ENCODE measurements around the gene NXNL1.

The NXNL1 gene

DNA sequence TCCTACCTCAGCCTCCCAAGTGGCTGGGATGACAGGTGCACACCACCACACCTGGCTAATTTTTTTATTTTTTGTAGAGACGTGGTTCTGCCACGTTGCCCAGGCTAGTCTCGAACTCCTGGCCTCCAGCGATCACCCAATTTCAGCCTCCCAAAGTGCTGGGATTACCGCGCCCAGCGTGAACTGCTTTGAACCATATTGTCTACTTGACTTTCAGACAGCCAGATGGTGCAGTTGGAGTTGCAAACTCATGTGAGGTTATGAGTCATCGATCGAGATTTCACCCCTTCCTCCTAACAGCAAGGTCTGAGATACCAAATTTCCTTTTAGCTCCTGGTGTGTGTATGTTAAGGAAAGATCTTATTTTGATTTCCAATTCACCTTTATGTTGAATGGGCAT lies 12.3 kb upstream of the NXNL1 start:
- no peaks in the 10 kb centered on the region; the same call in 1 of the 2 replicates for H3K4me1 ChIP-seq (ENCODE audit: insufficient read depth, low read length)
- H3K9ac ChIP-seq (ENCODE audit: low read depth, low read length): no peak overlapping the region

GRCh38 chr19:17471410-17472125 lies 10.8 kb upstream of the NXNL1 start:
- Histone ChIP-seq H3K9me3 (ENCODE audit: control insufficient read depth, insufficient read depth, low read length) (no peaks in the 10 kb centered on the region), H3K9ac (ENCODE audit: low read depth, low read length) (peak overlapping the region; percentile 42), H3K4me1 (ENCODE audit: insufficient read depth, low read length) (no peaks in the 10 kb centered on the region; the same call in 1 of the 2 replicates), H3K36me3 (ENCODE audit: insufficient read depth, low read length) (no peaks in the 10 kb centered on the region)

More for the DNA sequence above, 12.3 kb upstream of the NXNL1 start:
- Histone ChIP-seq H3K9me3 (ENCODE audit: control insufficient read depth, insufficient read depth, low read length) (no peaks in the 10 kb centered on the region), H3K36me3 (ENCODE audit: insufficient read depth, low read length) (no peaks in the 10 kb centered on the region)

DNA sequence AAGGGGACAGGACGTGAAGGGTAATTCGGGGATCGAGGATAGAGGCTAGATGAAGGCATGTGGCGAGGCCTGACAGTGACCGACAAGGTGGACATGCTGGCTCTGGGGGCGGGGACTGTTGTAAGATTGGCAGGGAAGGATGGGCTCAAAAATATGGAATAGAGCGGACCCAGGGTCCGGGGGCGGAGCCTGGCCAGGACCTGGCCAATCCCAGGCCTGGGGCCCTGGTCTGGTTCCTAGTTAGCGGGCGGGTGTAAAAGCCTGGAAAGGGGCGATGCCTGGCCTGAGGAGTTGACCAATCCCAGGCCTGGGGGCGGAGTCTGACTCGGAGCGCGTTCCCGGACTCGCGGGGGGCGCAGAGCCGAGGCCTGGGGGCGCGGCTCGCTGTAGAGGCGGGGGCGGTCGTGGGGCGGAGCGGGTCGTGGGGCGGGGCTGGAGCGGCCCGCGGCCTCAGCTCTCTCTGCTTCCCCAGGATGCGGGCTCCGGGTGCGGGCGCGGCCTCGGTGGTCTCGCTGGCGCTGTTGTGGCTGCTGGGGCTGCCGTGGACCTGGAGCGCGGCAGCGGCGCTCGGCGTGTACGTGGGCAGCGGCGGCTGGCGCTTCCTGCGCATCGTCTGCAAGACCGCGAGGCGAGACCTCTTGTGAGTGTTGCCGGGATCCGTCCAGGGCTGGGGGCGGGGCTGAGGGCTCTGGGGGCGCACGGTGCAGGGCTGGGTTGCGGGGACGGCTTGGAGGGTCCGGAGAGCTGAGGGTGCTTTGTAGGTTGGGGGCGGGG lies 9.5 kb upstream of the NXNL1 start, which contains the start of gene SLC27A1:
TSS of gene SLC27A1 (plus strand) at position 457 of the 774 bp plus-strand sequence. CDS start at position 474, 17 bp downstream.
- Histone ChIP-seq H3K9me3 (ENCODE audit: control insufficient read depth, insufficient read depth, low read length) (no peaks in the 10 kb centered on the region), H3K4me1 (ENCODE audit: insufficient read depth, low read length) (peaks cover 4% of the 10 kb centered on the region), H3K36me3 (ENCODE audit: insufficient read depth, low read length) (no peaks in the 10 kb centered on the region), H3K9ac (ENCODE audit: low read depth, low read length) (peak within 1 kb of the TSS; percentile 84)

GRCh38 chr19:17469481-17470067 lies 8.8 kb upstream of the NXNL1 start:
- Histone ChIP-seq H3K4me1 (ENCODE audit: insufficient read depth, low read length) (peaks cover 4% of the 10 kb centered on the region), H3K9ac (ENCODE audit: low read depth, low read length) (peak overlapping the region; percentile 84), H3K9me3 (ENCODE audit: control insufficient read depth, insufficient read depth, low read length) (no peaks in the 10 kb centered on the region), H3K36me3 (ENCODE audit: insufficient read depth, low read length) (no peaks in the 10 kb centered on the region)

DNA sequence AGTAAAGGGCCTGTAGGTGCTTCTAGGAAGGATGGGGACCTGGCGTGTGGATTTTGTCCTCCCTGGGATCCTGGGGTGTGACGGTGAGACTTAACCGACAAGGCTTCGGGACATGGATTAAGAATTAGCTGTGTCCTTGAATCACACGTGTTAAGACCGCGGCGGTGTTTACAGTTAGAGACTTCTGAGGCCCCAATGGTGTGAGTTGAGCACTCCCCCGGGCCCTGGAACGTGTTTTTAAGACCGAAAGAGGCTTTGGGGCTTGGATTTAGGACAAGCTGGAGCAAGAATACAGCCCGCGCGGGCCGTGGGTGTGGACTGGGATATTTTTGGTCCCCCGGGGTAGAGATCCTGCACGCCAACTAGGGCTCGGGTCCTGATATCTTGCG lies 8.4 kb upstream of the NXNL1 start:
- no peaks in the 10 kb centered on the region for H3K9me3 ChIP-seq (ENCODE audit: control insufficient read depth, insufficient read depth, low read length)
- peak overlapping the region; percentile 84 for H3K9ac ChIP-seq (ENCODE audit: low read depth, low read length)
- H3K4me1 ChIP-seq (ENCODE audit: insufficient read depth, low read length): peaks cover 4% of the 10 kb centered on the region
- no peaks in the 10 kb centered on the region for H3K36me3 ChIP-seq (ENCODE audit: insufficient read depth, low read length)

GRCh38 chr19:17468302-17469091 lies 7.8 kb upstream of the NXNL1 start:
- Histone ChIP-seq H3K4me1 (ENCODE audit: insufficient read depth, low read length) (peaks cover 4% of the 10 kb centered on the region), H3K36me3 (ENCODE audit: insufficient read depth, low read length) (no peaks in the 10 kb centered on the region), H3K9me3 (ENCODE audit: control insufficient read depth, insufficient read depth, low read length) (no peaks in the 10 kb centered on the region), H3K9ac (ENCODE audit: low read depth, low read length) (peak overlapping the region; percentile 84; the same call in 1 of the 2 replicates)

- Histone ChIP-seq H3K9ac (ENCODE audit: low read depth, low read length) (no peak overlapping the region), H3K9me3 (ENCODE audit: control insufficient read depth, insufficient read depth, low read length) (no peaks in the 10 kb centered on the region), H3K4me1 (ENCODE audit: insufficient read depth, low read length) (peaks cover 4% of the 10 kb centered on the region), H3K36me3 (ENCODE audit: insufficient read depth, low read length) (no peaks in the 10 kb centered on the region)
These were observed 7.0 kb upstream of the NXNL1 start for GRCh38 chr19:17467471-17468301.

- Histone ChIP-seq H3K36me3 (ENCODE audit: insufficient read depth, low read length) (no peaks in the 10 kb centered on the region), H3K9ac (ENCODE audit: low read depth, low read length) (no peak overlapping the region), H3K4me1 (ENCODE audit: insufficient read depth, low read length) (peaks cover 4% of the 10 kb centered on the region)
These were observed 5.7 kb upstream of the NXNL1 start for GRCh38 chr19:17466487-17466850.

DNA sequence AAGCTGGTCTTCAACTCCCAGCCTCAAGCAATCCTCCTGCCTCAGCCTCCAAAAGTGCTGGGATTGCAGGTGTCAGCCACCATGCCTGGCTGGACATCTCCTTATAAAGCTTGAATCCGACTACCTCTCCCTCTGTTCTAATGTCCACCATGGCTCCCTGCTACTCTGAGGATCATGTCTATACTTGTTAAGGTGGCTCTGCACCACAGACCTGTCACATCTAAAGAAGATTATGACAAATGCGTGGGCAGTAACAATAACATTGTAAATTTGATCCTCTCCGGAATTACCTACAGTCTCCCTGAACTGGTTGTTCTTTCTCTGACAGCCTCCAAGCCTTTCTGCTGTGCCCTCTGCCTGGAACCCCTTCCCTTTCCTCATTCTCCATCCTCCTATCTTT lies 1.8 kb downstream of the NXNL1 start:
- Histone ChIP-seq H3K4me1 (ENCODE audit: insufficient read depth, low read length) (no peaks in the 10 kb centered on the region), H3K9me3 (ENCODE audit: control insufficient read depth, insufficient read depth, low read length) (no peaks in the 10 kb centered on the region), H3K9ac (ENCODE audit: low read depth, low read length) (no peak overlapping the region), H3K36me3 (ENCODE audit: insufficient read depth, low read length) (no peaks in the 10 kb centered on the region)

More at GRCh38 chr19:17466487-17466850, 5.7 kb upstream of the NXNL1 start:
- no peaks in the 10 kb centered on the region for H3K9me3 ChIP-seq (ENCODE audit: control insufficient read depth, insufficient read depth, low read length)

DNA sequence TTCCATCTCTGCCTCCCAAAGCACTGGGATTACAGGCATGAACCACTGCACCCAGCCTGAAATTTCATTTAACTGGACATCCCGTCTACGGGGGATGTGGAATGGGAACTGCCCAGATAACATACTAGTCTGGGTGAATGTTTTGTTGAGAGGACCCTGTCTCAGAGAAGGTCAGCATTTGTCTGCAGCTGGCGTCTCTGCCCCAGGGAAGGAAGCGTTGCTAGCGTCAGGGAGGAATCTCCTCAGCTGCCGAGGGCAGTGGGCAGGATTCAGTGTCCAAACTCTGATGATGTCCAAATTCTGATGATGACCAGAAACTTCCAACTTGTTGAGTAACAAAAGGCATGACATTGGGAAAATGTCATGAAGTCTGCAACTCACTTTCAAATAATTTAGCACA lies 3.1 kb downstream of the NXNL1 start:
- Histone ChIP-seq H3K36me3 (ENCODE audit: insufficient read depth, low read length) (no peaks in the 10 kb centered on the region), H3K9ac (ENCODE audit: low read depth, low read length) (no peak overlapping the region), H3K4me1 (ENCODE audit: insufficient read depth, low read length) (no peaks in the 10 kb centered on the region), H3K9me3 (ENCODE audit: control insufficient read depth, insufficient read depth, low read length) (no peaks in the 10 kb centered on the region)

DNA sequence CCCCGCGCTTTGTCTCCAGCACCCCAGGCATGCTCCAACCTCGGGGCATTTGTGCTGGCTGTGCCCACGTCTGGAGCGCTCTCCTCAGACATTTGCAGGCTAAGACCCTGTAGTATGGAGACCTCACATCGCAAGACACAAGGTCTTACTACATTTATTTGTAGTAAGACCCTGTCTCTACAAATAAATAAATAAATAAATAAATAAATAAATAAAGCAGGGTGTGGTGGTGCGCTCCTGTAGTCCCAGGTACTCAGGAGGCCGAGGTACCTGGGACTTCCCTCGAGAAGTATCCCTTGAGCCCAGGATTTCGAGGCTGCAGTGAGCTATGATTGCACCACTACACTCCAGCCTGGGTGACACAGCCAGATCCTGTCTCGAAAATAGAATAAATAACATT lies 4.6 kb downstream of the NXNL1 start:
- Histone ChIP-seq H3K36me3 (ENCODE audit: insufficient read depth, low read length) (no peaks in the 10 kb centered on the region), H3K9me3 (ENCODE audit: control insufficient read depth, insufficient read depth, low read length) (no peaks in the 10 kb centered on the region), H3K4me1 (ENCODE audit: insufficient read depth, low read length) (no peaks in the 10 kb centered on the region), H3K9ac (ENCODE audit: low read depth, low read length) (peak overlapping the region; percentile 28; the same call in 1 of the 2 replicates)

DNA sequence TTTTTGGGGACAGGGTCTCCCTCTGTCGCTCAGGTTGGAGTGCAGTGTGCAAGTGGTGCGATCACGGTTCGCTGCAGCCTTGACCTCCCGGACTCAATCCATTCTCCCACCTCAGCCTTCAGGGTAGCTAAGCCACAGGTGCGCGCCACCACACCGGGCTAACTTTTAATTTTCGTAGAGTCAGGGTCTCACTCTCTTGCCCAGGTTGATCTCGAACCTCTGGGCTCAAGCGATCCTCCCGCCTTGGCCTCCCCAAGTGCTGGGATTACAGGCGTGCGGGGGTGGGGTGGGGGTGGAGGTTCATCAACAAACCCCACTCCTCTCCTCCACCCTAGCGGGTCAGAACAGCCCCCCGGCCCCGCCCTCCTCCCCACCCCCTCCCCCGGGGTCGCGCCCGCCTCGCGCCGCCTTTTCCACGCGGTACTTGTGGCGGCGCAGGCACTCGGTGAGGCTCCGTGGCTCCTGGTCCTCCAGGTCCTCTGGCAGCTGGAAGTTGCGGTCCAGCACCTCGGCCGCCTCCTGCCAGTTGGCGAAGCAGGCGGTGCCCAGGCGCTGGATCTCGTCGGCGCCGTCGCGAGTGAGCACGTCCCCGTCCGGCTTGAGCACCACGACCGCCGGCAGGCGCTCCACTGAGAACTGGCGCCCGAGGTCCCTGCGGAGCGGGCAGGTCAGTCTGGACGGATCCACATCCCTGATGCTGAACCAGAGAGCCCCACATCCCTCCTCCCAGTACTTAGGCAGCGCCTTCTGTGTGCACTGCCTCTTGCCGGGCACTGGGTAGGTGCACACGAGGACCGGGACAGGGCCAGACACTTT lies 5.2 kb downstream of the NXNL1 start:
- no peaks in the 10 kb centered on the region for H3K4me1 ChIP-seq (ENCODE audit: insufficient read depth, low read length)
- no peaks in the 10 kb centered on the region for H3K9me3 ChIP-seq (ENCODE audit: control insufficient read depth, insufficient read depth, low read length)
- peak overlapping the region; percentile 28; the same call in 1 of the 2 replicates for H3K9ac ChIP-seq (ENCODE audit: low read depth, low read length)
- H3K36me3 ChIP-seq (ENCODE audit: insufficient read depth, low read length): no peaks in the 10 kb centered on the region

All from ES-I3 (cell line).